H1 (cell line): ENCODE results near the gene GIMAP4.

ENCODE experiments used
- CEBPB ChIP-seq: IDR thresholded peaks from 2 replicates; pipeline ENCODE4 v1.6.1; 2012; ENCODE audit warnings: low read depth, low read length
- EGR1 ChIP-seq: IDR thresholded peaks from 2 replicates; pipeline ENCODE4 v1.6.1; 2011; ENCODE audit warnings: low read depth, low read length, borderline replicate concordance
- EZH2 ChIP-seq: fragments of 200-600 bp; sonication (generic); IDR thresholded peaks from 2 replicates; pipeline ENCODE4 v1.7.1; 2012; ENCODE audit warnings: low read depth, mild to moderate bottlenecking, moderate library complexity, low read length, inconsistent platforms; ENCODE audit not compliant: severe bottlenecking
- SP1 ChIP-seq: IDR thresholded peaks from 2 replicates; pipeline ENCODE4 v1.6.1; 2011; ENCODE audit warnings: low read depth, low read length
- YY1 ChIP-seq: IDR thresholded peaks from 2 replicates; pipeline ENCODE4 v1.6.1; 2011; ENCODE audit warnings: low read depth, mild to moderate bottlenecking, low read length
- TF ChIP-seq, protein P1 (sequence below), 3 experiments: IDR thresholded peaks; 1 replicate in 2 of 3; 2 replicates in 1 of 3; pipeline versions ENCODE4 v1.5.1 to v1.6.1; 2011; ENCODE audit warnings: low read length in 3 of 3, mild to moderate bottlenecking in 3 of 3, inconsistent platforms in 2 of 3, low read depth in 1 of 3, moderate library complexity in 1 of 3; ENCODE audit not compliant: insufficient read depth in 1 of 3; ENCODE audit errors: control extremely low read depth in 1 of 3

DNA sequence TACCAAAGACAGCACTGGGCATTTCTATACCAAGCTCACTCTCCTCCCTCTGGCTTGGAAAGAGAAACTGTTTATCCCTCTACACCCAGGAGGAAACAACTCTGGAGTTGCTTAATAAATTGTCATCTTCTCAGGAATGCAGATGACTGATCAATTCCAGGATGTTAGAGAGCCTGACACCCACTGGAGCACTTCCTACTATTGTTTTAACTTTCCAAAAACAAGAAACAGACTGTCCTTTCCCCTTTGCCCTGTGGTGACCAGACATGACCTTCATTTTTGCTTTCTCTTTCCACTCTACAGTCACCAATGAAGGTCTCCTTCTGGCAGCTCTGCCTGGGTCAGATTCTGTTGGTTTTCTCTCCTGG is 19.6 kb downstream of the GIMAP4 start:
- no peak for TF ChIP-seq SP1
- TF ChIP-seq, protein P1, sequence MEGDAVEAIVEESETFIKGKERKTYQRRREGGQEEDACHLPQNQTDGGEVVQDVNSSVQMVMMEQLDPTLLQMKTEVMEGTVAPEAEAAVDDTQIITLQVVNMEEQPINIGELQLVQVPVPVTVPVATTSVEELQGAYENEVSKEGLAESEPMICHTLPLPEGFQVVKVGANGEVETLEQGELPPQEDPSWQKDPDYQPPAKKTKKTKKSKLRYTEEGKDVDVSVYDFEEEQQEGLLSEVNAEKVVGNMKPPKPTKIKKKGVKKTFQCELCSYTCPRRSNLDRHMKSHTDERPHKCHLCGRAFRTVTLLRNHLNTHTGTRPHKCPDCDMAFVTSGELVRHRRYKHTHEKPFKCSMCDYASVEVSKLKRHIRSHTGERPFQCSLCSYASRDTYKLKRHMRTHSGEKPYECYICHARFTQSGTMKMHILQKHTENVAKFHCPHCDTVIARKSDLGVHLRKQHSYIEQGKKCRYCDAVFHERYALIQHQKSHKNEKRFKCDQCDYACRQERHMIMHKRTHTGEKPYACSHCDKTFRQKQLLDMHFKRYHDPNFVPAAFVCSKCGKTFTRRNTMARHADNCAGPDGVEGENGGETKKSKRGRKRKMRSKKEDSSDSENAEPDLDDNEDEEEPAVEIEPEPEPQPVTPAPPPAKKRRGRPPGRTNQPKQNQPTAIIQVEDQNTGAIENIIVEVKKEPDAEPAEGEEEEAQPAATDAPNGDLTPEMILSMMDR (IDR thresholded peaks at IDR 0.05; ENCODE audit: control extremely low read depth in 1 of 3, insufficient read depth in 1 of 3, low read depth in 1 of 3, low read length in 3 of 3), result no peak
- TF ChIP-seq YY1, result no peak
- TF ChIP-seq CEBPB, result no peak
- no peak for TF ChIP-seq EZH2
- TF ChIP-seq EGR1, result no peak
